IPS DF 4.7 (cell line): ENCODE results near the gene FBXO34.

Experiments used
- DNase-seq: peaks from one replicate; pipeline ENCODE4 v3.0.0-alpha.2; 2013; ENCODE audit warnings: low spot score; ENCODE audit errors: extremely low read depth

Gene FBXO34

DNA sequence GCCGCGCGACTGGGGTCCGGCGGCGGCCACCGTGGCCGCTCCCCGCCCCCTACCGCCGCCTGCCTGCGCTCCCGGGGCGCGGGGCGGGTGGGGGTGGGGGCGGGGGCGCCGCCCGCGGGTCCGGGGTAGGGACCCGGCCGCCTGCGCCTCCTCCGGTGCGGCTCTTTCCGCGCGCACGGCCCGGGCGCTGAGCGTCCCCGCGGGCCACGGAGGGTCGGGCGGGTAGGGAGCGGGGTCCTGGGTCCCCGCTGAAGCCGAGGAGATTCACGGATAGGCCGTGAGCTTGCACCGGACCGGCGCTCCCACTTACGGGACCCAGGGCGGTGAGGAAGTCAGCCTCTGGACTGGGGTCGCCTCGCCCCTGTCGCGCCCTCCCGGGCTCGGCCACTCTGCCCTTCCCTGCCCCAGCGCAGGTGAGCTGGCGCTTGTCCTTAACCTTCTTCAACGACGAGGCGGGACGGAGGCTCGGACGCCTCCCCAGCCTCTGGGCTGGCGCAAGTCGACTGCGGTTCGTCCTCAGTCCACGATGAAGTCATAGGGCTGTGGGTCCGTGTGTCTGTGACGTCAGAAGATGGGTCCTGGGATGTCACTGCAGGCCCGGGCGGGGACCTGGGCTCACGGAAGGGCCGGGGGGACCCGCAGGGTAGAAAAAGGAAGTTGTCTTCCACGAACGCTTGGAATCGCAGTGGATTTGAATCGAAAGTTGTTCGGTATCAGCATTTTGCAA is 514 bp downstream of the FBXO34 start:
- DNase-seq = peak; percentile 7

DNA sequence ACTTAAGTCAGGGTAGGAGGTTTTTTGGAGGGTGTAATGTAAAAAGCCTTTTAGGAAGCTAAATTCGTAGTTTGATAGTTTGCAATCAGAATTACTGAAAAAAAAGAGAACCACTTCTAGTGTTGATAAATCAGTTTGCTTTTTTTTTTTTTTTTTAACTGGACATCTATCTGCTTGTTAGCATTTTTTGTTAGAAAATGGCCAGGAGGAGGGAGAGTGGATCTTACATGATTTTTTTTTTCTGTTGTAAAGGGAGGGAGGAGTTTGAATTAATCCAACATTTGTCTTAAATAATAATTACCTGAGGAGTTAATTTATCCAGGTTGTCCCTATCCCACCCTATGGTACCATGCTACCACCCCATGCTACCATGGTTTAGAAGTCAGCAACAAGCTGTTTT is 1.2 kb downstream of the FBXO34 start:
- DNase-seq = no peak

DNA sequence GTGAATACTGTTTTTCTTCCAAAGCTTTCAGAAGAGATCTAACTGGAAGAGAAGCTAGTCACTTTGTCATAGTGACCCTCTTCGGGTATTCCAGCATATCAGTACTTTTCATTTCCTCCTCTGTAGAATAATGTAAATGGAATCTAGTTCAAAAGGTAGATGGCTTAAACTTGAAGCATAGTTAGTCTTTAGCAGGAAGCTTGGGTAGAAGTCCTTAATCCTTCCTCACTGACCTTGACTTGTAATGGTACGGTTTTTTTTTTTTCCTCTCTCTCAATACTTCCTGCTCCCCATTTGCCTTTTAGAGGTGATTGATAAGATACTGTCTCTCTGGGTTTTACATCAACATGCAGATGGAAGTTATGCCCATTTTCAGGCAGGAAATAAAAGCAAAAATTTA is 1.7 kb downstream of the FBXO34 start:
- no peak for DNase-seq

DNA sequence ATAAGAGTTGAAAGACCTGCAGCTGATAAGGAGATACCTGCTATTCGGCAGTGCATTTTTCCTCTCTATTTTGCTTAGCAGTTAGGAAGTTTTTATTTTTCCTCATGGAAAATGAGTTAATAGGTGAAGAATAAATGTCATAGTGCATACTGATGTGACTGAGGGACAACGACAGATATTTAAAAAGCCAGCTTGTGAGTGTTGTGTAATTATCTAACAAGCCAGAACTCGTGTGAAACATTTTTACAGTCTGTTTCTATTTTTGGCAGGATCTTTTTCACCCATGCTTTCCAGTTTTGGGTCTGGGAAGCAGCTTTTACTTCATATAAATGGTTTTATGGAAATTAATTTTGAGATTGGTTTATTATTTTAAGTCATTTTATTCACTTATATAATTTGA is 2.9 kb downstream of the FBXO34 start:
- DNase-seq = no peak

DNA sequence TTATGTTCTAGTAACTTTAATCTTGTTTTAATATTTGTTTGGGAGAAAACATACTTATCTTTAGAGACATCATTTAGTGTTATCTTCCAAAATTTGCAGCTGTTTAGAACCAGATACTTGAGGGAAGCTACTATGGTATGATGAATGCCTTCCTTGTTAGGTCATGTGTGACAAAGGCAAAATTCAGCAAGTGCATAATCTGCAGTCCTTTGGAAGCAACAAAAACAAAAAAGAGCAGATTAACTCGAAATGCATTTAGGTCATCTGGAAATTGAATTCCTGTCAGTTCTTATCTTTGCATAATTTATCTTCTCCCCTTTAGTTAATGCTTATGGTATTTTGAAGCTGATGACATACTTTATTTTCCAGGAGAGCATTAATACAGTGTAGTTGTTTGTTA is 3.5 kb downstream of the FBXO34 start:
- no peak for DNase-seq

DNA sequence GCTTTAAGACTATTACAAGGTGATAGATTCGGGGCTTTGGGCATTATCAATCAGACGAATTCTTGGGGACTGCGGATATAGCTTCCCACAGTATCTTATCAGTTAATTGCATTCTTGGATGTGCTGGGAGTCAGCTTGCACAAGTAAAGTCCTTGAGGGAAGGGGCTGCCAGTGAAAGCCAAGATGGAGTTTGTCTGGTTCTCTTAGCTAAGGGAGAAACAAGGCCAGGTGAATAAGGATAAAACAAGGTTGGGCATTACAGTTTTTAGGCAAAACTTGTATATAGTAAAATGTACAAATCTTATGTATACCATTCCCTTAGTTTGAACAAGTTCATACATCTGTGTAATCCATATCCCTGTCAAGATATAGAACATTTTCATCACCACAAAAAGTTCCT is 5.5 kb downstream of the FBXO34 start:
- no peak for DNase-seq

DNA sequence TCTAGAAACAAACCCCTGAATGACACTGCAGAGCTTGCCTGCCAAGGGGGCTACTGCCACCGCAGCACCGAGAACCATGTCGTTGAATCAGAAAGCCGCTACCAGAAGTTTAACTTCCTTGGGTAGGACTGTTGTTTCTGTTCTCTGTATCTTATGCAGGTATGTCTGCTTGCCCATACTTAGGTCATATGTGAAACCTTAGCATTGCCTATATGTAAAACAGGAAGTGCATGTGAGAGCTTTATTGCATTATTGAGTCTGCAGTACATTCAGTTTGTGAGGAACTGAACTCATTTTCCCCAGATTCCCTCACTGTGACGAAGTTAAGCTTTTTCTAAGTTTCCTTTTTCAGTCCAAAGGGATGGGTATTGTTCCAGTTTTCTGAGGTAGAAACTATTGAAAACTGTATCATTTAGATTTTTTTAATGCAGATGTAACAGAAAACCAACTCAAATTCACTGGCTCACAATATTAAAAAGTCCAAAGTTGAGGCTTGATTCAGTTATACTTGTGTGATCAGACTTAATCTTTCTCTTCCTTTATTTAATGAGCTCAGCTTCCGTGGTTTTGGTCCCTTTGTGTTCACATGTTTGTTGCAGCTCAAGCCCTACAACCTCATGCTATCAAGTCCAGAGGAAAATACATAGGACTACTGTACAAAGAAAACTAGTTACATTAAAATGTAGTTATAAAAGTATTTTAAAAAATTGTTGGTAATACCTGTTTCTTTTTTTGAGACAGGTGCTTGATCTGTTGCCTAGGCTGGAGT is 6.9 kb downstream of the FBXO34 start:
- DNase-seq = no peak

DNA sequence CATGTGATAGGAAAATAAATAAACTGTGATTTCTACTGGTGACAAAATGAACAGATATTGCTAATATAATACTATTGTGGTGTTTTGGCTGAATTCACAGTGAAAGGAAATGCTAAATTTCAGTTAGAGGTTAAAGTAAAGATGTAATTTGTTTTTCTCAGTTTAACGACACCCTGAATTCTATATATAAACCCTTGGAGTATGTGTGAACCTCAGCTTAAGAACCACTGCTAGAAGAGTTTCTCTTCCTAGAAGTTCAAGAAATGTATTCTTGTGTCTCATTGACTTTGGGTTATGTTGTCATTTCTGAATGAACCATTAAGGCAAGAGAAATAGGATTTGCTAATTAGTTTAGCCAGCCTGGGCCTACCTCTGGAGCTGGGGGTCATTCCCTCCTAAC is 8.2 kb downstream of the FBXO34 start:
- no peak for DNase-seq

DNA sequence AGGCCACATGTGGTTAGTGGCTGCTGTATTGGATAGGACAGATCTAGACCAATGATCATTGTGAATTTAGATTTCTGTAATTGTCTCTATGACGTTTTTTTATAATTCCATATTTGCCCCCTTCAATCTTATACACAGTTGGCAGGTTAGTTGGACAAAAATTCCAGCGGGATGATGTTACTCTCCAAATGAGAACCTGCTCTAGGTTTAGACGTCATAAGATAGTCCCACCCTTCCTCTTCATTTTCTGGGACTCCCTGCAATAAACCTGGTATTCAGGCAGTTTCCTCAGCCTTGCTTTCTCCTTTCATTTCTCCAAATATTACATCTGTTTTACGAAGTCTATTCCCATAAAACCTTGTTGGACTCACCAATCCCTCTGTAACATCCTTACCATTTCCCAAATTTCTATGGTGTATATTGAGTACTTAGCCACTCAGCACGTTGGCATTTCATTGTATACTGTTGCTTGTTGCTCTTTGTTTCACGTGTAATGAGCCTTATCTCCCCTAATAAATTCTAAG is 10.2 kb downstream of the FBXO34 start:
- no peak for DNase-seq

DNA sequence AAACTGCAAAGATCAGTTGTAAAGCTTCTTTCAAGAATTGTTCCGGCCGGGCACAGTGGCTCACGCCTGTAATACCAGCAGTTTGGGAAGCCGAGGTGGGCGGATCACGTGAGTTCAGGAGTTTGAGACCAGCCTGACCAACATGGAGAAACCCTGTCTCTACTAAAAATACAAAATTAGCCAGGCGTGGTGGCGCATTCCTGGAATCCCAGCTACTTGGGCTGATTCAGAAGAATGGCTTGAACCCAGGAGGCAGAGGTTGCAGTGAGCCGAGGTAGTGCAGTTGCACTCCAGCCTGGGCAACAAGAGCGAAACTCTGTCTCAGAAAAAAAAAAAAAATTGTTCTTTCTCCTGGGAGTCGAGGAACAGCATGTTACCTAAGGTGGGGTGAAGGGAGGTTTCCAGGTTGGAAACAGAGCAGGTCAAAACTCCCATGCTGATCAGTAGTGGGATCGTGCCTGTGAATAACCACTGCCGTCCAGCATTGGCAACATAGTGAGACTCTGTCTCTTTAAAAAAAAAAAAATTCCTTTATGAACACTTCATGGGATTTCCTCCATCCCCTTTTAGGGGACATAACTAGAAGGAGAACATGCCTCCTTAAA is 13.9 kb downstream of the FBXO34 start:
- DNase-seq = no peak

DNA sequence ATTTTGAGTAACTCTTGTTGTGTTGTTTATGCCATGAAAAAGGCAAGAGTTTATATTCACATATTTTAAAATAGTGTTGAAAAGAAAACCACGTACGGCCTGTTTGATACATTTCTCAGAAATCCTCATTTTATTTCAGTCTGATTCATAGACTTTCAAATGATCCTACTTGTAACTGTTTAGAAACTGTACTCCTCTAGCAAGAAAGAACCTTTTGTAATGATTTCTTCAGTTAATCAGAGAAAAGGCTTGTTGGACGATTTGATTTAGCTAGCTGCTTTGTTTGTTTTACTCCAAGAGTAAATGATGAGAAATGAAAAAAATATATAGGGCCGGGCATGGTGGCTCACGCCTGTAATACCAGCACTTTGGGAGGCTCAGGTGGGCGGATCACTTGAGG is 17.2 kb downstream of the FBXO34 start:
- DNase-seq = no peak

DNA sequence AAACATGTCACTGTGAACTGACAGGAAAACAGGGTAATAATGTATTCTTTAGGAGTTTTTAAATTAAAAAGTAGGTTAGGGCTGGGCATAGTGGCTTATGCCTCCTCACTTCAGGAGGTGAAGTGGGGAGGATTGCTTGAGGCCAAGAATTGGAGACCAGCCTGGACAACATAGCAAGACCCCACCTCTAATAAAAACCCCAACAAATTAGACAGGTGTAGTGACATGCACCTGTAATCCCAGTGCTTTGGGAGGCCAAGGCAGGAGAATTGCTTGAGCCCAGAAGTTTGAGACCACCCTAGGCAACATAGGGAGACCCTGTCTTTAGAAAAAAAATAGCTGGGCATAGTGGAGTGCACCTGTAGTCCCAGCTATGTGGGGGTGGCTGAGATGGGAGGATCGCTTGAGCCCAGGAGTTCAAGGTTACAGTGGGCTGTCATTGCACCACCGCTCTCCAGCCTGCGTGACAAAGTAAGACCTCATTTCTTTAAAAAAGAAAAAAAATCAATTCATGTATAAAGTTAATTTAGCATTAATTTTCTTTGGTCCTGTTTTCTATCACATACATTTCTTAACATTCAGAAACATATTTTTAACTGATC is 20.4 kb downstream of the FBXO34 start:
- no peak for DNase-seq

DNA sequence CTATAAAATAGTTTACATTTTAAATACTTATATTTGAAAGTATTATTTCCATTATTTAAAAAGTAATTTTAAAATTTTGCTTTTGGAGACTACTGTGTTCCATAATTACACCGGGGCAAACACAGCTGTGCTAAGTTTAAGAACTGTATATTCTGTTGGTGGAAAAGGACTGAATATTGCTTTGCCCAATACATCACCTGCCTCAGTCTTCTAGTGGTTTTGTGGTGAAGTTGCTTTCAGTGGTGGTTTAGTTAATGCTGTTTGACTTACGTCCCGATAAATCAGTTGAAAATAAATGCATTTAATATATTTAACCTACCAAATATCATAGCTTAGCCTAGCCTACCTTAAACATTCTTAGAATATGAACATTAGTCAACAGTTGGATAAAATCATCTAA is 23.4 kb downstream of the FBXO34 start:
- DNase-seq = no peak

DNA sequence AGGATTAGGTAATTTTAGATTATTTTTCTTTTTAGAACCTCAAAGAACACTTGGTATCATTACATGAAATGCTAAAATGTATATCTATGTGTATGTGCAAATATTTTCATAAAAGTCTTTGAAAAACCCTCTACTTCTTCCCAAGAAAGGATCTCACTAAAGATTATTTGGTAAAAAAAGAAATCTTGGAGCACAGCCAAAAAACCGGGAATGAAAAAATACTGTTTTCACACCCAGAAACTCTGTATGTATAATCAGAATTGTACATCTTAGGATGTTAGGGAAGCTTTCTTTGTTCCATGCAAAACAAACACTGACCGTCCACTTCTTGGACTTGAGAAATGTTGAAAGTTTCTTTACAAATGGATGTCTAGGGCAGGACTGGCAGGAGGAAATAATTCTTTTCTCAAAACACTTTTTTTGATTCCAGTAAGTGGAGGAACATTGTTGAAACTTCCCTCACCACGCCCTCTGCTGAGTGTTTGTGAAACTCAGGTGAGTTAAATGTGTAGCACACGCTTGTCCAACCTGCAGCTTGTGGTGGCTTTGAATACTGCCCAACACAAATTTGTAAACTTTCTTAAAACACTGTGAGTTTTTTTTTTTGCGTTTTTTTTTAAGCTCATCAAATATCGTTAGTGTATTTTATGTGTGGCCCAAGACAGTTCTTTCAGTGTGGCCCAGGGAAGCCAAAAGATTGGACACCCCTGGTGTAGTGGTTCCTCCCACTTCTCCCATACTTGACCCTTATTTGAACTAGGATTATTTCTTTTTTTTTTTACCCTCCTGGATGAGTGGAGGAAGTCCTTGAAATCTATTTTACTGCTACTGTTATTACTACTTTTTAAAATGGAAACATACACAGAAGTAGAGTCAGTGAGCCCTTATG is 26.6 kb downstream of the FBXO34 start:
- no peak for DNase-seq

DNA sequence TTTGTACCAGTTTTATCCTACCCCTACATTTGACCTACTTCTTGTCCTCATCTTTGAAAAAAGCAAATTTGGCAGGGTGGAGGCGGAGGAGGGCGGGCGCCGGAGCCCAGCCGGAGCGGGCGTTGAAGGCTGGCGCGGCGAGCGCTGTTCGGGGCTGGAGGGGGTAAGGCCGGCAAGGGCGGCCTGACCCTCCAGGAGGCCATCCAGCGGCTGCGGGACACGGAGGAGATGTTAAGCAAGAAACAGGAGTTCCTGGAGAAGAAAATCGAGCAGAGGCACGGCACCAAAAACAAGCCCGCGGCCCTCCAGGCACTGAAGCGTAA is 27.2 kb downstream of the FBXO34 start:
- DNase-seq = no peak

DNA sequence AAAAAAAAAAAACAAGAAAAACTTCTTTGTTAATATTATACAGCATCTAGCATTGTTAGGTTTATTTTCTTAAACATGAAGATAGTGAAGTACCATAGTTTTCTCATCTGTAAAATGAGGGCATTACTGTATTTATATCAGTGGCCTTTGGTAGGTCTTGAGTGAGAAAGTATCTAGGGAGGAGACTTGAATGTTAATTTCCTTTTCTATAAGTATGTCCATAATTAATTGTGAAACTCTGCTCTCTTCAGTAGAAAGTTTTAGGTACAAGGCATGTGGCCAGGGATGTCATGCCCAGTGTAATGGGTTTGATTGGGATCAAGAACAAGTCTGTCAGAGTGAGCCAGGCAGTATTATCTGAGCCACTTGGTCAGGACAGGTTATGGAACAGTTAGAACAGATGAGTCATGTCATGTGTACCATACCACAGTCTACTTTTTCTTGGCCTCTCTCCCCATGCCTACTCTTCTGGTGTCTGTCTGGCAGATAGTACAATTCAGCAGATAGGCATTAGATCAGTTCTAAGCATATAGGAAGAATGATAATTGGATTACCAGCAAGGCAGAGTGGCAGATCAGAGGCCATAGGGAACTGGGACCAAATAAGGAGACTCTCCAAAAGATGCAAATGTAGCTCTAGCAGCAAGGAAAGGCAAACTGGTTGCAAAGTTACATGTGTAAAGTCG is 30.4 kb downstream of the FBXO34 start:
- DNase-seq = no peak

DNA sequence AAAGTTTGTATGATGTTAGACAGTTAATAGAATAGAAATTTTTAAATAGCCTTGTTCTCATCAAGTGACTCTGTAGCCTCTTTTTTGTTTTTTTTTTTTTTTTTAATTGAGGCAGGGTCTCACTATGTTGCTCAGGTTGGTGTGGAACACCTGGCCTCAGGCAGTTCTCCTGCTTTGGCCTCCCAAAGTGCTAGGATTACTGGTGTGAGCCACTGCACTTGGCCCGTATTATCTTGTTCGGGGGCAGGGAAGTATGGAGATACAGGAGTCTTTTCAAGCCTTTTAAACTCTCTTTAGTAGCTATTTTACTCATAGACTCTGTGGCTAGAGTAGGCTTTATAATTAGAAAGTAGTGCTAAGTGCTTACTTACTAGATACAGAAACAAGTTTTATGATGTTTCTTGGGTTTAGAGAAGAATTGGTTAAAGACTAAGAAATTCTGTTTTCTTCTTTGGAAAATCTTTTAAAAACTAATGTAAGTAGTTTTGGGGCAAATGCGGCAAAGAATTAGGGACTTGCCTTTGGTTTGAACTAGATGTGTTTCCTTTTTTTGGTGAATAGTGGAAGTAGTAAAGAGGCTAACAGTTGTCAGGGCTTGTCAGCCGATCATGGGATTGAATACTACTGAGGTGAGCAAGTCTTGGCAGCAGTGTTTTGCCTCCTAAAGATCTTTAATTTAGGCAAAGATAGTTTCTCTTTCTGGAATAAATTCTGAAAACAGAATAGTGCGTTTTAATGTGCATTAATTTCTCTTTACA is 31.3 kb downstream of the FBXO34 start:
- DNase-seq = no peak

DNA sequence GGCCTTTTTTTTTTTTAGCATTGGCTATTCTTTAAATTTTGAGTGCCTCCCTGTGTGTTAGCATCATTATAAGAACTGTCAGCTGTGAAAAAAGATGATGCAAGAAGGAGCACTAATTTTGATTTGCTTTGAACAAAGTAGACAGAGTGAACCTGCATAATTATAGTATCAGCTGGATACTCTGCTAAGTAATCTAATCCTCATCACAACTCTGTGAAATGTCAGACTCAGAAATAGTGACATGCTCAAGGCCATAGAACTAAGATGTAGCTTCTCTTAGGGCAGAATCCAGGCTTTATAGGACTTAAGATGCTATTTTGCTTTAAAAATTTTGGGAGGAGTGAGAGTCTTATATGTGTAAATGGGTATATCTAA is 31.9 kb downstream of the FBXO34 start:
- DNase-seq = no peak

DNA sequence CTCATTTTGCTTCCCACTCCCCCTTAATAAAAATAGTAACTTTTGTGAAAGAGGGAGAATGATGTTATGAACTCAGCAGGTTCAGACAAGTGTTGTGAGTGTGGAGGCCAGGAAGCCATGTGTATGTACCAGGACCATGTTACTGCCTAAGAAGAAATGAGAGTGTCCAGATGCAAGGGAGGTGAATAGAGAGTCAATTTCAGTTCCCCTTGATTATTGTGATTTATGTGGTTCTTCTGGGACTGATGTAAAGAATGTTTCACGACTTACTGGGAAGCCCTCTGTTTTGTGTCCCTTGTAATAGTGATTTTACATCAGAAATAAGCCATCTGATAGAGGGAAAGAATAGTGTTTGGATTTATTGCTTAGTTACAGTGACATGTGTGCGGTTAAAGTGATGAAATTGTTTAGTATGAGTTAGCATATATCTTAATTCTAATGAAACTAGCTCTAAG is 32.5 kb downstream of the FBXO34 start:
- no peak for DNase-seq
